ENCODE results near the gene NFIA.

- TF ChIP-seq CTCF (IDR thresholded peaks at IDR 0.05) (no peak), POLR2A (IDR thresholded peaks at IDR 0.05) (no peak)
These were observed 324.1 kb downstream of the NFIA start for GRCh38 chr1:61406467-61406866.

Data from esophagus squamous epithelium (tissue), 4 donors.